ENCODE data around the gene SRCIN1. TPM values are rescaled to one million over a fixed set of nuclear protein-coding genes. Genes with fewer than 3 reads are reported as not detected.
"Not testable (repeated sequence)": the region's sequence is repeated elsewhere in the genome, so short reads cannot be mapped to it uniquely, and the experiment has no call there.

The SRCIN1 gene
- total RNA-seq, 1 donor from 2014 or later = 0.21 TPM

DNA sequence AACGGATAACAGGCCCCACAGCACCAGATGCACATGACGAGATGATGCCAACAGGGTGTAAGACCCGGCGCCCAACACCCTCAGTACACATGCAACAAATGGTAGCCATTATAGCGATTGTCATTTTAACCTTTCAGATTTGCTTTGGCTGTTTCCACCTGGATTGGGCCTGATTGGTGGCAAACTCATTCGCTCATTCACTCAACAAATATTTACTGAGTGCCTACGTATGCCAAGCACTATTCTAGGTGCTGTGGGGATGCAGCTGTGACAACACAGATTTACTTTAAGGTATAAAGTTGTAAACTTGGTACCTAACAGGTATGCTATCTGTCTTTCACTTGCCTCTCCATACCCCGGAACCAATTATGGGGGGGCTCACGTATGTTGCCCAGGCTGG lies 66.8 kb downstream of the SRCIN1 start:
- no peak for DNase-seq
- H3K27me3 Mint-ChIP-seq = peaks cover 6% of the 10 kb centered on the region
- no peaks in the 10 kb centered on the region for H3K36me3 Mint-ChIP-seq (ENCODE audit: low read depth)
- no peaks in the 10 kb centered on the region for H3K4me1 Mint-ChIP-seq
- H3K27ac Mint-ChIP-seq = no peak overlapping the region
- intact Hi-C loops (cut with micrococcal nuclease) = no loop called here
- no peak overlapping the region for H3K4me3 Mint-ChIP-seq
- H3K9me3 Mint-ChIP-seq = no peaks in the 10 kb centered on the region

DNA sequence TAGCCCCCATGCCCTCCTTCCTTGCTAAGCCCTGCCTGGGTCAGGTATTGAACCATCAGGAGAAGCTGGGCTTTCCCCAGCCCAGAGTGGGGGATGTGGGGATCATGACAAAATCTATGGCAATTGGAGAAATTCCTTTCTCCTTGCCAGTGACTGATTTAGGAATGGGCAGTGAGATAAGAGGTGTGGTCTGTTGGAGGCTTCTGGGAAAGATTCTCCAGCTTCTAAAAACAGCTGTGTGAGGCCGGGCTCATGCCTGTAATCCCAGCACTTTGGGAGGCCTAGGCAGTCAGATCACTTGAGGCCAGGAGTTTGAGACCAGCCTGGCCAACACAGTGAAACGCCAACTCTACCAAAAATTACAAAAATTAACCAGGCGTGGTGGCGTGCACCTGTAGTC lies 69.1 kb downstream of the SRCIN1 start:
- no peaks in the 10 kb centered on the region for H3K4me1 Mint-ChIP-seq
- no peak for DNase-seq
- no peak overlapping the region for H3K4me3 Mint-ChIP-seq
- no peaks in the 10 kb centered on the region for H3K9me3 Mint-ChIP-seq
- H3K27me3 Mint-ChIP-seq = peaks cover 6% of the 10 kb centered on the region
- H3K36me3 Mint-ChIP-seq (ENCODE audit: low read depth) = no peaks in the 10 kb centered on the region
- intact Hi-C loops (cut with micrococcal nuclease) = no loop called here
- no peak overlapping the region for H3K27ac Mint-ChIP-seq

- H3K4me1 Mint-ChIP-seq = no peaks in the 10 kb centered on the region
- no peak overlapping the region for H3K27ac Mint-ChIP-seq
- peaks cover 6% of the 10 kb centered on the region for H3K27me3 Mint-ChIP-seq
- H3K9me3 Mint-ChIP-seq = no peaks in the 10 kb centered on the region
- DNase-seq = no peak
- intact Hi-C loops (cut with micrococcal nuclease) = no loop called here
- no peaks in the 10 kb centered on the region for H3K36me3 Mint-ChIP-seq (ENCODE audit: low read depth)
- H3K4me3 Mint-ChIP-seq = no peak overlapping the region
Observed at GRCh38 chr17:38535886-38536285, 69.9 kb downstream of the SRCIN1 start.

- no peaks in the 10 kb centered on the region for H3K9me3 Mint-ChIP-seq
- no peak for DNase-seq
- peaks cover 9% of the 10 kb centered on the region for H3K27me3 Mint-ChIP-seq
- H3K36me3 Mint-ChIP-seq (ENCODE audit: low read depth) = no peaks in the 10 kb centered on the region
- H3K27ac Mint-ChIP-seq = no peak overlapping the region
- intact Hi-C loops (cut with micrococcal nuclease) = no loop called here
- H3K4me1 Mint-ChIP-seq = no peaks in the 10 kb centered on the region
- H3K4me3 Mint-ChIP-seq = no peak overlapping the region
Observed at GRCh38 chr17:38534498-38534885, 71.3 kb downstream of the SRCIN1 start.

DNA sequence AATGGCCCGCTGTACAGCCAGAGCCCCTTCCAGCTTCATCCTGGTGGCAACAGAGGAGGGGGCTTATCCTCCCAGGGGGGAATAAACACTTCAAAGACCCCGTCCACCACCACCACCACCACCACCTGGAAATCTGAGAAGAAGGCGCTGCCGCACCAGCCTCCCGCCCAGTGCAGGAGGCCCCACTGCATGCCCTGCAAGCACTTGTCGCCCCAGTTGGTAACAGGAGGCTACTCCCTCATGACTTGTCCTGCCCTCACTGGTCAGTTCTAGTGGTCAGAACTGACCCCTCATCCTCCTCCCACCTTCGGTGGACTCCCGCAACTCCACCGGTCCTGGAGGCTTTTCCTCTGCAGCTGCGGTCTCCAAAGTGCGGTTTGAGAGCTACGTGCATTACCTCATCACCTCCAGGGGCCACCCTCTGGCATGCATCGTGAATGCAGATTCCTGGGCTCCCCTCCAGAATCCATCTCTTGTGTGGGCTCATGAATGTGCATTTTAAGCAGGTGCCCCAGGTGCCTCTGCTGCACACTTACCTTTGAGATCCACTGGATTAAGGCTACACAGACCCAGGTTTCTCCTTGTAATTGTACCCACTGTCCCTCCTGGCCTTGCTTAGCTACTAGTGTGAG lies 71.8 kb downstream of the SRCIN1 start:
- intact Hi-C loops (cut with micrococcal nuclease) = no loop called here
- Mint-ChIP-seq H3K36me3 (ENCODE audit: low read depth) (no peaks in the 10 kb centered on the region), H3K4me3 (no peak overlapping the region), H3K27ac (no peak overlapping the region), H3K4me1 (no peaks in the 10 kb centered on the region), H3K9me3 (no peaks in the 10 kb centered on the region), H3K27me3 (peaks cover 8% of the 10 kb centered on the region)
- DNase-seq = no peak

DNA sequence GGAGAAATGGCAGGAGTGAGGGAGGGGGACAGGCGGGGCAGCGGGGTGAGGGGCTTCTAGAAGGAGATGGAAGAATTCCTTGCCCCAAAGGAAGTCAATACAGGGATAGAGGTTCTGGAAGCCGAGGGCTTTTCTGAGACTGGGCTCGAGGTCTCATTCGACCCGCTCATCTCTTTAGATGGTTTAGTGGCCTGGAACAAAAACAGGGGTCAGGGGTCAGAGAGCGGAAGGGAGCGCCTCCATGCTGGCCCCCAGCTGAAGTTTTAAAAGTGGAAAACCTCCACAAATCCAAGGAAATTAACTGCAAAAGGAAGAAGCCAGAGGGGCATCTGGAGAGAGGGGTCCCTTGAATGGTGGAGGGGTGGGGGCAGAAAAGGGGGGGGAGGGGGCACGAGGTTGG lies 72.5 kb downstream of the SRCIN1 start:
- Mint-ChIP-seq H3K27me3 (peaks cover 10% of the 10 kb centered on the region), H3K4me3 (no peak overlapping the region), H3K36me3 (ENCODE audit: low read depth) (no peaks in the 10 kb centered on the region), H3K4me1 (peaks cover 2% of the 10 kb centered on the region), H3K9me3 (no peaks in the 10 kb centered on the region), H3K27ac (no peak overlapping the region)
- intact Hi-C loops (cut with micrococcal nuclease) = no loop called here
- no peak for DNase-seq

DNA sequence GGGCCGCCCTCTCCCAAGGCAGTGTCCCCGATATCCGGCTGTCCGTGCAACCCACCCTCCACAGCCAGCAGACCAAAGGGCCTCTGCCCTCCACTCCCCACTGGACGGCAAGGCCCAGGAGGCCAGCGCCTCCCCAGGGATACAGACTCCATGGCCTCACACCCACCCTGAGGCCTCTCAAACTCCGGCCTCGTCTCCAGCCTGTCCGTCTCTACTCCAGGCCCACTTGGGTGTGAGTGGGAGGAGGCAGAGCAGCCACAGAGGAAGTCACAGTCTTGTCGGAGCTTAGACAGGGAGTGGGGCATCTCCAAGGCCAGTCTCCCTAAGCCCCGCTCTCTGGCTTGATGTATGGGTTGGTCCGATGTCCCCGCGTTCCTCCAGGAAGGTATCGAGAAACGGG lies 73.3 kb downstream of the SRCIN1 start:
- intact Hi-C loops (cut with micrococcal nuclease) = no loop called here
- no peak overlapping the region for H3K4me3 Mint-ChIP-seq
- H3K4me1 Mint-ChIP-seq = peaks cover 2% of the 10 kb centered on the region

GRCh38 chr17:38531761-38532160 lies 74.0 kb downstream of the SRCIN1 start:
- H3K36me3 Mint-ChIP-seq (ENCODE audit: low read depth); H3K9me3 Mint-ChIP-seq; H3K27ac Mint-ChIP-seq; intact Hi-C loops (cut with micrococcal nuclease); DNase-seq; H3K4me3 Mint-ChIP-seq; H3K4me1 Mint-ChIP-seq: not testable (repeated sequence)
- H3K27me3 Mint-ChIP-seq = peaks cover 14% of the 10 kb centered on the region

More for the DNA sequence above, 73.3 kb downstream of the SRCIN1 start:
- H3K9me3 Mint-ChIP-seq = no peaks in the 10 kb centered on the region
- no peak overlapping the region for H3K27ac Mint-ChIP-seq
- DNase-seq = no peak
- no peaks in the 10 kb centered on the region for H3K36me3 Mint-ChIP-seq (ENCODE audit: low read depth)
- peaks cover 14% of the 10 kb centered on the region for H3K27me3 Mint-ChIP-seq

- H3K9me3 Mint-ChIP-seq; DNase-seq; H3K4me1 Mint-ChIP-seq; H3K27ac Mint-ChIP-seq; H3K36me3 Mint-ChIP-seq (ENCODE audit: low read depth); H3K4me3 Mint-ChIP-seq; intact Hi-C loops (cut with micrococcal nuclease): not testable (repeated sequence)
- H3K27me3 Mint-ChIP-seq = peaks cover 14% of the 10 kb centered on the region
Observed at GRCh38 chr17:38530856-38531255, 74.9 kb downstream of the SRCIN1 start.

DNA sequence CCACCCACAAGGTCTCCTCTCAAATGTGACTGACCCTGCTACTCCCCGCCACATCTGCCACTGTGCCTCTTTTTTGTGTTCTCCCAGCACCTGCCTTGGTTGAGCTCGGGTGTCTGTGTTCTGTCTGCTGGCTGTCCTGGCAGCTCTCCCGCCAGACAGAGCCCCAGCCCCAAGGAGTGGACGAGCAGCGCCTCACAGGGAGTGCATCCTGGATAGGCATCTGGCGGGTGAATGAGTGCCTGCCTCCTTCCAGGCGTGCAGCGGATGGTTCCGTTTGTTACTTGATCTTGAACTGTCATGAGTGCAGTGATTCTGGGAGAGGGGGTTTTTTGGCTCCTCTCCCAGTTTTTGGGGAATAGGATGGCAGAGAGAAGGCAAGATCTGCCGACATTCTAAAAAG lies 77.6 kb downstream of the SRCIN1 start:
- peak overlapping the region; percentile 25 for H3K27ac Mint-ChIP-seq
- intact Hi-C loops (cut with micrococcal nuclease); DNase-seq; H3K36me3 Mint-ChIP-seq (ENCODE audit: low read depth); H3K4me3 Mint-ChIP-seq; H3K4me1 Mint-ChIP-seq; H3K9me3 Mint-ChIP-seq: not testable (repeated sequence)
- H3K27me3 Mint-ChIP-seq = peaks cover 11% of the 10 kb centered on the region

DNA sequence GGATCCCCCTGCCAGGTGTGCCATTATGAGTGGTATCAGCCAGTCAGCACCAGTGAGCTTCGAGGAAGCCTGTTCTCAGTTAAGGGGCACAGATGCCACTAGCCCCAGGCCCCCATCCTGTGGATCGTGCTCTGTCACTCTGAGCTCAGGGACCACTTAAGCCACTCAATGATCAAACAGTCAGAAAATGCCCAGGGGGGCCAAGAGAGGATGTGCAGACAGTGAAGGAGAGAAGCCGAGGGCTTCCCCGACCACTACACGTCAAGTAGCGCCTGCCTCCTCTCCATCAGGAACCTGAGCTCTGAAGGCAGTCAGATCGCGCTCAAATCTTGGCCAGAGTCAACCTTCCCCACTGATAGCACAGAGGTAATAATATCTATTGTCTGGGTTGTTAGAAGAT lies 79.2 kb downstream of the SRCIN1 start:
- H3K9me3 Mint-ChIP-seq; H3K36me3 Mint-ChIP-seq (ENCODE audit: low read depth); intact Hi-C loops (cut with micrococcal nuclease); H3K4me1 Mint-ChIP-seq; H3K4me3 Mint-ChIP-seq; DNase-seq; H3K27ac Mint-ChIP-seq: not testable (repeated sequence)
- H3K27me3 Mint-ChIP-seq = peaks cover 11% of the 10 kb centered on the region

DNA sequence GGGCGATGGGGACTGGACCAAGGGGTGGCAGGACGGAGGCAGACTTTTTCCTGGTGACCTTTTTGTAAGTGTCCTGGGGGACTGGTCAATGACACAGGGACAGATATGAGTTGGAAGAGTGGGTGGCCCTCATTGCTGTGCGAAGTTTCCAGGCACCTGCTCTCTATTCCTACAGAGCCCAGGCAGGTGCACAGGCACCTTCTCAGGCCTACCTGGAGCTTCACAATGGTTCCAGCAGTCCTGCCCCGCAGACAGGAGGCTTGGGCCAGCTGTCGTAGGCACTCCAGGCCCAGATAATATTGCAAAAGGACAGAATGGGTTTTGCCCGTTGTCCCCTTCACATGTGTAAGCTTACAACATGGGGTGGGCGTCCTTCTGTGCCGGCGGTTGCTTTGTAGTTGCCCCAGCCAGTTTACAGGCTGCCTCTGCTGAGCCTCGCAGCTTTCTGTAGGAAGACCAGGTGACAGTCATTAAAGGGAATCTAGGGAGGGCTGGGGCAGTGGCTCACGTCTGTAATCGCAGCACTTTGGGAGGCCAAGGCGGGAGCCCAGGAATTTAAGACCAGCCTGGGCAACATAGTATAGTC lies 93.2 kb downstream of the SRCIN1 start:
- Mint-ChIP-seq H3K9me3 (no peaks in the 10 kb centered on the region), H3K4me1 (peaks cover 6% of the 10 kb centered on the region), H3K36me3 (ENCODE audit: low read depth) (peaks cover 3% of the 10 kb centered on the region), H3K27me3 (peaks cover 40% of the 10 kb centered on the region), H3K27ac (no peak overlapping the region), H3K4me3 (no peak overlapping the region)
- DNase-seq = no peak
- intact Hi-C loops (cut with micrococcal nuclease) = no loop called here

GRCh38 chr17:38511150-38512108 lies 94.3 kb downstream of the SRCIN1 start:
- intact Hi-C loops (cut with micrococcal nuclease) = no loop called here

More at GRCh38 chr17:38511150-38512108, 94.3 kb downstream of the SRCIN1 start:
- H3K4me1 Mint-ChIP-seq = peaks cover 6% of the 10 kb centered on the region
- peaks cover 42% of the 10 kb centered on the region for H3K27me3 Mint-ChIP-seq
- no peak overlapping the region for H3K27ac Mint-ChIP-seq
- H3K4me3 Mint-ChIP-seq = peak overlapping the region; percentile 15
- no peaks in the 10 kb centered on the region for H3K9me3 Mint-ChIP-seq
- H3K36me3 Mint-ChIP-seq (ENCODE audit: low read depth) = peaks cover 3% of the 10 kb centered on the region
- DNase-seq = no peak

Measured in activated CD4-positive, alpha-beta T cell treated with anti-CD3 and anti-CD28 coated beads, Interleukin-2, amount 10 ng/mL, durations not matched to agents 24 days and 14 days (primary cell).